NCI-H345 treated with DMSO at 0.1 percent for 48 hours (cell line): ENCODE data around the gene SAMD4A.
"Not testable (repeated sequence)": the region's sequence is repeated elsewhere in the genome, so short reads cannot be mapped to it uniquely, and the experiment has no call there.

Experiments used
- DNase-seq: peaks from one replicate; lab custom pipeline; 2025; ENCODE audit not compliant: unreplicated experiment; lab: John Stamatoyannopoulos, UW

The SAMD4A gene

DNA sequence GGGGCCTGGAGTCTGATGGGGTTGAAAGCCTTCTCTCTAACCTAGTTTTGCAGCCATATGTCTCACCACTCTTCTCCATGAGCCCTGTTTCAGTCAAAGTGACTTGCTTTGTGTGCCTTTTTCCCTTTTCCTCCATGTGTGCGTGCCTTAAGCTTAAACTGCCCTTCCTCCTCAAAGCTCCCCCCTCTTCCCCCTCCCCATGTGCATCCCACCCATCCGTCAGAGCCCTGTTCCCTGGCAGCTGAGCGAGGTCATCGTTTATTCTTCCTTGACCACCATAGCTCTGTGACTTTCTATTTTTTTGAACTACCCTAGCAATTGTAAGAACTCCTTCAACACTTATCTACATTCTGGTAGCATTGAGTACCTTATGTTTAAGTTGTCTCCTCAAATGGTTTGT lies 24.9 kb downstream of the SAMD4A start:
- DNase-seq: no peak

DNA sequence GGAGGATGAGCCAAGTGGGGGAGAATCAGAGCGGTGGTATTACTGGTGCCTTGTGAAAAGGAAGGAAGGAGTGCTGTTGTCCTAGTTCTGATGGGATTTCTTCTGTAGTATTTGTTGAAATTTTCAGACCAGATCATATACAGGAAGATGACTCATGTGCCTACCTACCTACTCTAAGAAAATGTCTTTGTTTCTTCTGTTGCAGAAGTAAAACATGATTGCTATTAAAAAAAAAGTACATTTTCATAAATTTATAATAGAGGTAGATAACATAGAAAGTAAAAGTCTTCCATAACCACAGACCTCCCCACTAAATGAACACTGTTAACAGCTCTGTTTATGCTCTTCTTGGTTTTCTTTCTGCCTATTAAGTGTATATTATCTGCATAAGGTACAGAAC lies 26.9 kb downstream of the SAMD4A start:
- DNase-seq: no peak

DNA sequence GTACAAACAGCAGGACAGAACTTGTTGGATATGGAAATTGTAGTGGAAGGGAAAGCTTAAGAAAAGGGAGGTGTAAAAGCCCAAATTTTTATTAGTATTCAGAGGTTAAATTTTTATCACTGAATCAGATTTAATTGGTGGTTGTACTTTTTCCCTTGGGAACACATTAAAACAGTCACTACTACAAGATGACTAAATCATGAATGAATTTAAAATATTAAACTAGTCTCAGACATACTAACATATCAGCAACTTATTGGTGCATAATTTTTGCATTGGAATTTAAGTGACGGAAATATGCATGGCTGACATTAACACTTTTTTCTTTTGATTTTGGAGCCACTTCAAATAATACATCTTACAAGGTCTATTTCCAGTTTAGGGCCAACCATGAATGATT lies 27.6 kb downstream of the SAMD4A start:
- DNase-seq: no peak

DNA sequence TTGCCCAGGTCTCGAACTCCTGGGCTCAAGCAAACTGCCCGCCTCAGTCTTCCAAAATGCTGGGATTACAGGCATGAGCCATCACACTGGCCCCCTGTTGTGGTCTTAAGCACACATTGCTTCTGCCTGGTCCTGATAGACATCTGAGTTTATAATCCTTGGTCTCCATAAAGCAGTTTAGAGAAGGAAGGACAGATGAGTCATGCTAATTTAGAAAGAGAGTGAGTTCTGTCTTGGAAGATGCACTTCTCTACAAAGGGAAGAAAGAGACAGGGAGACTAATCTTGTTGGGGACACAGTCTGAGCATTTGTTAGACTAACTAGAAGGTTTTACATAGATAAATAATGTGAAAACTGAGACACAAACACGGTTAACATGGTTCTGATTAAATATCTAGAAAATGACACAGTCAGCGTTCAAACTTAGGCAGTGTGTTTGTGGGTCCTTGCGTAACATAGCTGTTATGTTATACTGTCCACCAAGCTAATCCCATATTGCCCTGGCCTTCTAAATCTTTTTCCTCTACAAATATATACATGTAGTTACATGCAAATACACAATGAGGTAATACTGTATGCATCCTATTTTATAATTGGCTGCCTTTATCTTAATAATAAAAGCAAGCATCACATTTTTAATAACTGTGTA lies 31.0 kb downstream of the SAMD4A start:
- no peak for DNase-seq

DNA sequence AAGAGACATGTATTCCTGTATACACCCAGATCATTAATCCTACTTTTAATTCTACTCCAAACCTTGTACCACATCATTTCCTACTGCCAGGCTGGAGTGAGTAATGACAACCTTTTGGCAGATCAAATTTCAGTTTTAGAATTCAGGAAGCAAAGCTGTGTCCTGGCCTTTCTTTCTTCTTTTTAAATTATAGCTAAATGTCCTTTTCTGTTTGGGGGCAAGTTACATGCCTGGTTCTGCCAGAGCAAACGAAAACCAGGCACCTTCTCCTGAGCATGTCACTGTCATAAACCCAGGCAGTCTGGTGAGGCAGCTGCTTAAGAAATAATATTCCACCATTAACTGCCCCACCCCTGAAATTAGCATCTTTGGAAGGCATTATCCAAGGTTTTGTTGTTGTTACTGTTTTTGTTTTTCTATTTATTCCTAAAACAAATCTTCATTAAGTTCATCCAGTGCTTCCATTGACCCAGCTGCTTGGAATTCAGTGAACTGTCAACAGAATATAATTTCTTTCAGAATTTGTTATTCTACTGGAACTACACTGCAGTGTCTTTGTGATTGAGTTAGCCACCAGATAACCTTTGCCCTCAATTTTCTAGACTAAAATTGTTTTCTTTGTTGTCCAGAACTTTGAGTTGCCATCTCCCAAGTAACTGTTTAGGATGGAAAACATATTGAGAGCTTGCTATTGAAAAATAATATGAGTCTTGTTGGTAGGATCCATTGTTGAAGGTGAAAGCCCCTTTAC lies 33.2 kb downstream of the SAMD4A start:
- DNase-seq: no peak

DNA sequence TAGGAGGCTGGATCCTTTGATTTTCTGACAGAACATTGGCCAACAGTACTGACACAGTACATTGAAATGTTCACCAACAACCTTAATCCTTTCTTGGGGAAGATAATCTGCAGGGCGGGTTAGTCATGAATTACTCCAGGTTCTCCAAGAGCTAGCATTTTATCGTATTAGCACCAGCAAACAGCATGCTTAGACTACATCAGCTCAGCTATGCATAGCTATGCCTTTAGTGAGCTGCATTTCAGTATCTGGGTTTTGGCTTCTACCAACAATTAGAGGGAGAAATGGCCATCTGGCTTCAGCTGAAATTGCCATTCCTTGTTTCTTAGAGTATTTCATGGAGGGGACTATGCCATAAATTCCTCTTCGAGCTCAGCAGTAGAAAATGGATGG lies 33.8 kb downstream of the SAMD4A start:
- no peak for DNase-seq

DNA sequence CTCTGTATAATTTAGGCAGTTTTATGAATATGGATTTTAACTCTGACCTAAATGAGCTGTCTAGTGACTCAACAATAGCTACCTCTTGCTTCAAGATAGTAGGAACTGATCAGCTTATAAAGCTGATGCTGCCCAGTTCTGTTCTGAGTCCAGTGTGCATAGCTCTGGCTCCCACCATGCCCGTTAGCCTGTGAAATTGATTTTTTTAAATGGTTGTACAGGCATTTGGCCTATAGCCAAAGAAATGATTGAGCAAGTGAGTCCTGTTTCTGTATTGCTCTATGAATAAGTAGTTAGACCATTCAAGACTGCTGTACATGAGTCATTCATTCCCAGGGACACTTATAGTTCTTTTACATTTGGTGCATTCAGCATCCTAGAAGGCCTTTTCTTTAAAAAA lies 36.4 kb downstream of the SAMD4A start:
- no peak for DNase-seq

DNA sequence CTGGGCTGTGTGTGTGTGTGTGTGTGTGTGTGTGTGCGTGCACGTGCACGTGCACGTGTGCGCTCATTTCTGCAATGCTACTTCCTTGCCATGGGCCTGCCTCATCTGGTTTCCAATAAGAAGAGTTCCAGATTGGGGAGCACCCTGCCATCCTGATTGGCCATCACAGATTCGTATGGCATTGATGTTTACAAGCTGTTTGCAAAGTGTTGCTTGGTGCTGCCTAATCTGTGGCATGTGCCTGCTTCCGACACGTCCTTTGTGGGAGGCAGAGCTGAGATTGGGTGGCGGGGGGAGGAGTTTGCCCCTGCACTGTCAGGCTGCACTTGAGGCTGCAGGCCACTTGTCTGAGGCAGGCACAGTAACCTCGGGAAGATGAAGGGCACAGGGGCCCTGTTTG lies 39.2 kb downstream of the SAMD4A start:
- DNase-seq: no peak

DNA sequence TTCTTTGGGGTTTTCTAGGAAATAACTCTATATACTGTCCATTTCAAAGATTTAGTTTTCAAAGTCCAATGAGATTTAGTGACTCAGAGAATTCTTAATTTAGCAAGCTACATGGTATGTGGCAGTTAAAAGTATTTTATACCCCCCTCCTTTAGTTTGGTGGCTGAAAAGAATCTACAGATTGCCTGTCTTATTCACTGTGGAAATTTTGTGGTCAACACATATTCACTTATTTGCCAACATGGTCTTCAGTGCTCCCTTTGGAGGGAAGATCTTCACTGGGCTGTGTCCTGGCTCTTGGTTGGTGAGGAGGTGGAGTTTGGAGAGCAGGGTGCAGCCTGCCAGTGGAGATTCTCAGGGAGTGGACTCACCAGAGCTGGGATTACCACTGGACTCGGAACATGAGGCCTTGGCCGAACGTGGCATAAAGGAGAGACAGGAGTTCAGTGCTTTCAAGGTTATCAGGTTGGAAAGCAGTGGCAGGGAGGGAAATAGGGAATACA lies 39.8 kb downstream of the SAMD4A start:
- DNase-seq: no peak

DNA sequence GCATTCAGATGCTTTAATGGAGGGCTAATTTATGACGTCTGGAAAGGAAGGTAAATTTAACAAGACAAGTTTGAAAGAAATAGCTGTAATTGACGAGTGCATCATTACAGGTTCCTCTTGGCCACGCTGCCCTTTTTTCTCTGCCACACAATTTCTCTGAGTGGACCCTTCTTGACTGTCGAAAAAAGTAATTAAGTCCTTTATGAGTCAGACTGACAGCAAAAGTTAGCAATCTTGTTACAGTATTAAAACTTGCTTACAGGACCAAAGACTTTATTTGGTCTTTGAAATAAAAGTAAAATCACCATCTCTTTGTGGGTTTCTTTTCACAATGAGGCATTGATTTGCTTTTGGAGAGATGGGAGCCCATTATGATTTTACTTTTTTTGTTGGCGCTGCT lies 42.6 kb downstream of the SAMD4A start:
- DNase-seq: no peak

DNA sequence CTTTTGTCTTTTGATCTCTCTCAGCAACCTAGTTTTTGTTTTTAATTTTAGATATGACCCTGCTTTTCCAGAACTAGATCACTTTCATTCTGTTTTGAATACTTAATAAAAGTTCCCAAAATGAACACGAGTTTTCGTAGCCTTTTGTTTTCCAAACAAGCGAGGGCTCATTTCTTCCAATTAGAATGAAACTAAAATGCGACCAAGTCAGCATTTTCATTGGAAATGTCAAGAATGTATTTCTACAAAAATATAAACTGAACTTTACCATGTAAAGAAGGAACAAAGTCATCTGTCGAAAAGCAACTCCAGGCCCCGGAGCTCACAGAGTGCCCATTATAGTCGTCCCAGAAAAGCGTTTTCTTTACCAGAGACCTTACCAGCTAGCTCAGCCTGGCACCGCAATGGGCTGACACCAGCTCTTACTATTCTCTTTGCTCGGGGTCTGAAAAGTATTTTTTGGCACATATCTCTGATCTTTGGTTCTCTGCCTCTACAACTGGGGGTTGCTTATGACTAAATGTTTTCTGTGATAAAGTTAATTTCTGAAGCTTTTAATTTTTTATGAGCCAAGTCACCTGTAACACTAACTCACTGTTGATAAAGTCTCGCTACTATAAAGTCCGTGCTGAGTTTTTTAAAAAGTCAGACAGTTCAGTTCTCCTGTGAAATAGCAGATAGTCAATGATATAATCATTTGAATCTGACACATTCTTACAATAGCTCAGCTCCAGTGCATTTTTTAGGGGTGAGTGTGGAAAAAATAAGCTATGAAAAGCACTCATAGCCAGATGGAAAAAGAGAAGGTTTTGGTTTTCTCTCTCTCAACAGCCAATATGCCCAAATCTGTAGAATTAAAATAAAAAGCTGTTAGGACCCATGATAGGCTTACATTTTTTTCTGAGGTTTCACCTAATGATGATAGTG lies 43.4 kb downstream of the SAMD4A start:
- no peak for DNase-seq

DNA sequence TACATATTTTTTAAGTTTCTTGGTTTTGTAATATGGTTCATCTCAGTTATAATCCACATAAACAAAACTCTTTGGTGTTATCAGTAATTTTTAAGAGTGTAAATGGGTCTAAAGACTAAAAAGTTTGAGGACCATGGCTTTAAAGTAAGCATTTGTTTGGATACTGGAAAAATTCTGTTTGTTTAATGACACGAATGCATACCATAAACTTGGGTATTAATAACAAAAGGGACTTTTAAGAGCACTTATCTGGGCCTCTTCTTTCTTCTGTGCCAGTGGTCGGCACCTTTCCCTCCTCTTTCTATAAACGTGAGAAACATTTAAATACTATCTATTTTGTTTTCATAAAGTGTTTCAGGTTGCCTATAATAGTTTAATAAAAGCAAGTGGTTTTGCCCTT lies 47.4 kb downstream of the SAMD4A start:
- no peak for DNase-seq

DNA sequence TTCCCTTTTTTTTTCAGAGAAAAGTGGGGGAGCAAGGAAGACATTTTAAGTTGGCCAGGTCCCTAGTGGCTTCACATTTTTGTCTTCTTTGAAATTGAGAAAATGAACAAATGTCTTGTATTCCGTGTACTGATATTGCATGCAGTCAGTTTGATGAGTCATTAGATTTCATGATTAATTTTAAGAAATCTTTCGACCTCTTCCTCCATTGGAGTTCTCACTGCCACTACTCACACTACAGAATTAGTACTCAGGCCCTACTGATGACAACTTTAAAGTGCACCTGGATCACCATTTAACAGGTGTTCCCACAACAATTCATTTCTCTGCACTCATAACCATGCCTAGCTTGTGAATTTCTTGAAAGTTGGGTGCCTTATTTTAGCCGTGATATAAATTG lies 50.5 kb downstream of the SAMD4A start:
- DNase-seq: no peak

DNA sequence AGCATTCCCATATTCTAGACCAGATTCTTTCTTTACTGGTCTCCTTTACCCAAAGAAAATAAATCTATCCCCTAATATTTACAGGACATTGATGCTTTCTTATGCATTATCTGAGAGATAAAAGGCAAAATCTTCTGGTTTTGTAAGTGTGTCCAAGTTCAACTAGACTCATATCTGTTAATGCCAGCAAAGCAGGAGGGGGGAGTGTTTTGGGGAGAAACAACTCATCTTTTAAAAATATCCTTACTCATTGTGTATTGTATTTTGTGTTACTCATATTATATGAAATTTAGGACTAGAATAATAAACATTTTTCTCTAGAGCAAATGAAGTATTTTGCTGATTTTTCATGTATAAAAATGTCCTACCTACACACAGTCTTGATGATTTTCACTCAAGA lies 54.8 kb downstream of the SAMD4A start:
- DNase-seq: no peak

DNA sequence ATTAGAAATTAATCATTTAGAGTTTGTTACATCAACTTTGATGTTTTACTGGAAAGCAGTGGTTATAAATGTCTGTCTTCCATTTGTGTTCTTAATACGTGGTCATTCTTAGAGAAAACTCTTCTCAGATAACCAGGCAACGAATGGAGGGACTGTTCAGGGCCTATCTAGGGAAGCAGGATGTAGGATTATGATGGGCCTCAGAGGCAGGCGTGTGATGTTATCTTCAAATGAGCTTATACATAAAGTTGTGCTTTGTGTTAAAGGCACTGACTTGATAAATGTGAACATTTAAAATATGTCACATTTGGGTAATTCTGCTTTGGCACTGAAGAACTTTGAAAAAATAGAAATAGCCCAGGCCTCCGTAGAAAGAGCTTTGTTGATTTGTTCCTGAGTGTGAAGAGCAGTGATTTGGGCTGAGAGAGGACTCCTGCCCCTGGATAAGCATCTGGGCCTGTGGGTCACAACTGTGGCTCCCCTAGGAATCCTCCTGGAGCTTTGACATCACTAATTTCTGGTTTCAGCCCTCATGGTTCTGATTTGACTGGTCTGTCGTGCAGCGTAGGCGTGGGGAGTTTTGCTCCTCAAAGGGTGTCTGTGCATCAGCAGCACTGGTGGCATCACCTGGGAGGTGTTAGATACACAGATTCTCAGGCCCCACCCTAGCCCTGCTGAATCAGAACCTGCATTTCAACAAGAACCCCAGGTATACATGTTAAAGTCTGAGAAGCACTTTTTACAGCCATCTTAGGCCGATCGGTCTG lies 55.4 kb downstream of the SAMD4A start:
- no peak for DNase-seq

DNA sequence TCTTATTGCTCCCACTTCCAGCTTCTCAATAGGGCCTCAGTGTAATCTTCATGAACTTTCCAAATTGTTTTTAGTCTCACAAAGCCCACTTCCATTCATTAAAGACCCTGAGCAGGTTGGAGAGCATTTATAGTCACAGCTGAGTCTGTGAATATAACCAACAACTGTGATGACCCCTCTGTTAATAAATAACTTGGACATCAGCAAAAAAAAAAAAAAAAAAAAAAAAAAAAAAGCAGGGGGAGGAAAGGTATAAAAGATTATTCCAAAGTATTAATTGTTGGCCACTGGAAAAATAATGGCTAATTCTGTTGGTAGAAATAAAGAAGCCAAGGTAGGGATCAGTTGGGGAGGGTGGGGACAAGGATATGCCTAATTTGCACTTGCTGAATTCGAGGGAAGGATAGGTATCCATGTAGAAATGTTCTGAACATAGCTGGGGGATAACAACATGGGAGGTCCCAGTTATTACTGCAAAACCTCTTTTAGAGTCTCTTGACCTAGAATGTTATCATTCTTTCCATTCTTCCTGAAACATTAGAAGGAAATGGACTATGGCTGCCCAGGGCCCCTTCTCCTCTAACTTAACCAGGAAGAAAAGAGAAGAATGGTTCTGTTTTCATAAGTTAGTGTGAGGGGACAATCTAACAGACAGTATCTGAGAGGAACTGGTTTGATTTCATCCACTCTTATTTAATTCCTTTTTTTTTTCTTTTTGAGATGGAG lies 56.5 kb downstream of the SAMD4A start:
- no peak for DNase-seq

DNA sequence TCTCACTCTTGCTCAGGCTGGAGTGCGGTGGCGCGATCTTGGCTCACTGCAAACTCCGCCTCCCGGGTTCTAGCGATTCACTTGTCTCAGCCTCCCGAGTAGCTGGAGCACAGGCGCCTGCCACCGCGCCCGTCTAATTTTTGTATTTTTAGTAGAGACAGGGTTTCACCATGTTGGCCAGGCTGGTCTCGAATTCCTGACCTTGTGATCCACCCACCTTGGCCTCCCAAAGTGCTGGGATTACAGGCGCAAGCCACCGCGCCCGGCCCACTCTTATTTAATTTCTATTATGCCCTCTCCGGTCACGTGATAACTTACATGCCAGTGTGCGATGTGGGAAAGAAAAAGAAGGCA lies 57.1 kb downstream of the SAMD4A start:
- not testable (repeated sequence) for DNase-seq

DNA sequence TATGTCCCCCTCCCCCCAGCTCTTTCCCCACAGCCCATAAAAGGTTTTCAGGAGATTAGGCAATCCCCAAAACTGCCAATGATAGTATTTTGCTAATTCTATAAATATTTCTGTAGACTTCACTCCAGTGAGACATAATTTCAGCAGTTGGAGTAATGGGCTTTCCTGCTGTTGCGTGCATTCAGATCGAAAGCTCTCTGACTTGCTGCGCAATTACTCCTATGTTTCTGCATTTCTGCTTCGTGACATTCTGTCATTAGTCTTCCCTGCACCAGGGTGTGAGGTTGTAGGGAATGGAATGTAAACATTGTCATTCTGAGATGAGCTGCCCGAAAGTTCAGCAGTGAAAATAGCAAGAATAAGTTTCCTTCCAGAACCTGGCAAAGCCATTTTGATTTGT lies 58.2 kb downstream of the SAMD4A start:
- no peak for DNase-seq

DNA sequence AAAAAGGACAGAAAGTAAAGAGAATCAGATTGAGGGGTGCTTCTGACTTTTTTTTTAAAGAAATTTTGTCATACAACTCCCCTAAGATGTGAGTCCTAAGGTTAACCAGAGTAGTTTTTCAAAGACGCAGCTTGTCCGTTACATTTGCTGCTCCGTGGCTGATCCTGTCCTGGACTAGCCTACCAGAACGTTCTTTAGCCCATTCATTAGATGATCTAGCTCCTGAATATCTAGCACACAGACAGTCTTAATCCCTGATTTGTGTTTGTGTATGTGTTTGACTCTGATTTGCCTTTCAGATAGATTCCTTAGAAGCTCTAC lies 60.3 kb downstream of the SAMD4A start:
- DNase-seq: no peak

DNA sequence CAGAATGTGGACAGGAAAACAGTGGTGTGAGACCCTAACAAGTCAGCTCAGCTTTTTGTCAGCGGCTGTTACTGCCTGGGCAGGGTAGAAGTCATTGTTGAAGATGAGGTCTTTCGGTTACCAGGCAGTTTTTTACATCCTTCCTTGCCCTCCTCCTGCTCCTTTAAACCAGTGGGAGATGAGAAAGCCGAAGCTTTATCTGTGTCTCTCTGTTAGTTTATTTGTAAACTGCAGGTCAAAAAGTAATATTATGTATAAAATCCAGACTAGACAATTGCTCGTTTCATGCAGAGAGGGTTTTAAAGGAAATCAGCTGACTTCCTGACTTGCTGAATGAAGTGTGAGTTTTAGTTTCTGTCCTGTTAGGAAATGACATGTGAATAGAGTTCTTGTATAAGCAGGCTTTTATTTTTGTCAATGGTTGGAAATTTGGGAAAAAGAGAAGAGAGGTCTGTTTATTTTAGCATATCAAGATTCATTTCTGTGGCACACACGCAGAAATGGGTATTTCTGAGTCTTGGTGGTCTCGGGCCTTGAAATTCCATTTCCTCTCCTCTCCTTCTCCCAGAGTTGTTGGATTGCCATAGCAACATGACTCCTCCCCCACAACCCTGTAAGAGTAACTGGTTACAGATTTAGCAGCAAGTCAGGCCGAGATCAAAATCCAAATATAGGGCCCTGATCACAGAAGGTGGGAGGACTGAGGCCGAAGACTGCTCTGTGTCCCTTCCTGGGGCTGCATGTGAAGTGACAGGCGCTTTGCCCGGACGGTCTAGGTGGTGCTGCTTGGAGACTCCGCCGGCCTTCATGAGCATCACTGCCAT lies 60.8 kb downstream of the SAMD4A start:
- DNase-seq: no peak
